HG03469 (cell line): Measurements from ENCODE around the gene SPART.

Experiments used
- ATAC-seq: cut with Tn5 transposase; IDR thresholded peaks from one replicate; pipeline ENCODE4 v1.9.1; 2021; ENCODE audit warnings: mild to moderate bottlenecking, moderate library complexity, moderate number of reproducible peaks; ENCODE audit not compliant: unreplicated experiment

SPART gene

GRCh38 chr13:36346222-36347083, at the start of gene SPART:
TSS of gene SPART (minus strand) at chr13:36346394. CDS start at chr13:36335830, 10,564 bp downstream.
- peak; percentile 89 for ATAC-seq

GRCh38 chr13:36395280-36395679, 49.1 kb upstream of the SPART start:
- ATAC-seq: no peak

GRCh38 chr13:36385489-36385888, 39.3 kb upstream of the SPART start:
- ATAC-seq: no peak

- no peak for ATAC-seq
These were observed 35.8 kb upstream of the SPART start for GRCh38 chr13:36382030-36382429.

- ATAC-seq: no peak
These were observed 31.8 kb upstream of the SPART start for GRCh38 chr13:36377826-36378468.

- no peak for ATAC-seq
These were observed 27.9 kb upstream of the SPART start for GRCh38 chr13:36374063-36374462.

GRCh38 chr13:36371185-36371584, 25.0 kb upstream of the SPART start:
- ATAC-seq: no peak

GRCh38 chr13:36370108-36370429, 23.9 kb upstream of the SPART start:
- no peak for ATAC-seq

GRCh38 chr13:36369268-36370107, 23.3 kb upstream of the SPART start:
- no peak for ATAC-seq

- no peak for ATAC-seq
These were observed 19.8 kb upstream of the SPART start for GRCh38 chr13:36366031-36366430.

GRCh38 chr13:36363366-36363863, 17.2 kb upstream of the SPART start:
- no peak for ATAC-seq

GRCh38 chr13:36362914-36363313, 16.7 kb upstream of the SPART start:
- ATAC-seq: no peak

- no peak for ATAC-seq
These were observed 16.1 kb upstream of the SPART start for GRCh38 chr13:36362251-36362650.

GRCh38 chr13:36360903-36361302, 14.7 kb upstream of the SPART start:
- no peak for ATAC-seq

GRCh38 chr13:36359301-36359950, 13.2 kb upstream of the SPART start:
- no peak for ATAC-seq

GRCh38 chr13:36358175-36358718, 12.1 kb upstream of the SPART start:
- no peak for ATAC-seq

- ATAC-seq: no peak
These were observed 11.5 kb upstream of the SPART start for GRCh38 chr13:36357692-36358091.

- no peak for ATAC-seq
These were observed 11.0 kb upstream of the SPART start for GRCh38 chr13:36357231-36357630.

GRCh38 chr13:36356058-36356457, 9.9 kb upstream of the SPART start:
- ATAC-seq: no peak

GRCh38 chr13:36355632-36356031, 9.4 kb upstream of the SPART start:
- no peak for ATAC-seq
